Mesendoderm (in vitro differentiated cells): Measurements from ENCODE around the gene SYVN1.
A peak's percentile ranks its signal among the peaks of the same experiment; 100 is the strongest.
"Not testable (repeated sequence)": the region's sequence is repeated elsewhere in the genome, so short reads cannot be mapped to it uniquely, and the experiment has no call there.

Experiments
- DNase-seq: peaks from one replicate; pipeline ENCODE4 v3.0.0; 2013
- H2AK5ac ChIP-seq: 2 replicates; pipeline ENCODE4 v1.6.1; 2013; ENCODE audit warnings: low read length, inconsistent platforms
- H2BK120ac ChIP-seq: 2 replicates; pipeline ENCODE4 v1.6.1; 2013; ENCODE audit warnings: low read depth, mild to moderate bottlenecking, low read length, moderate library complexity, mixed read lengths
- H2BK15ac ChIP-seq: replicated peaks from 2 replicates; pipeline ENCODE4 v1.6.1; 2013; ENCODE audit warnings: low read depth, mild to moderate bottlenecking, moderate library complexity
- H2BK5ac ChIP-seq: 2 replicates; pipeline ENCODE4 v1.6.1; 2013; ENCODE audit warnings: low read length, inconsistent platforms
- H3K18ac ChIP-seq: 2 replicates; pipeline ENCODE4 v1.6.1; 2013; ENCODE audit warnings: mild to moderate bottlenecking, low read length, mixed read lengths
- H3K23ac ChIP-seq: one replicate; pipeline ENCODE4 v1.6.1; 2013; ENCODE audit warnings: low read length
- H3K27ac ChIP-seq: 2 replicates; pipeline ENCODE4 v1.5.1; 2013; ENCODE audit warnings: low read depth, mild to moderate bottlenecking, inconsistent platforms, low read length, moderate library complexity
- H3K27me3 ChIP-seq: 2 replicates; pipeline ENCODE4 v1.6.1; 2013; ENCODE audit warnings: low read length, control low read depth, mild to moderate bottlenecking, inconsistent platforms; ENCODE audit not compliant: insufficient read depth, poor library complexity
- H3K36me3 ChIP-seq: 2 replicates; pipeline ENCODE4 v1.6.1; 2013; ENCODE audit warnings: low read length, inconsistent platforms; ENCODE audit not compliant: control insufficient read depth, insufficient read depth
- H3K4ac ChIP-seq: one replicate; pipeline ENCODE4 v1.6.1; 2013; ENCODE audit warnings: low read depth, mild to moderate bottlenecking, low read length, moderate library complexity
- H3K4me1 ChIP-seq: 2 replicates; pipeline ENCODE4 v1.6.1; 2013; ENCODE audit warnings: low read depth, low read length, inconsistent platforms; ENCODE audit not compliant: control insufficient read depth
- H3K4me2 ChIP-seq: 2 replicates; pipeline ENCODE4 v1.6.1; 2013; ENCODE audit warnings: low read length
- H3K4me3 ChIP-seq: 2 replicates; pipeline ENCODE4 v1.5.1; 2013; ENCODE audit warnings: mild to moderate bottlenecking, low read length
- H3K56ac ChIP-seq: one replicate; pipeline ENCODE4 v1.6.1; 2013; ENCODE audit warnings: low read length
- H3K79me1 ChIP-seq: 2 replicates; pipeline ENCODE4 v1.6.1; 2013; ENCODE audit warnings: low read length, inconsistent platforms
- H3K79me2 ChIP-seq: 2 replicates; pipeline ENCODE4 v1.6.1; 2013; ENCODE audit warnings: mild to moderate bottlenecking, low read length; ENCODE audit not compliant: control insufficient read depth, insufficient read depth
- H3K9ac ChIP-seq: 2 replicates; pipeline ENCODE4 v1.6.1; 2013; ENCODE audit warnings: low read length, inconsistent platforms
- H4K5ac ChIP-seq: one replicate; pipeline ENCODE4 v1.6.1; 2013; ENCODE audit warnings: low read length
- H4K8ac ChIP-seq: one replicate; pipeline ENCODE4 v1.6.1; 2013; ENCODE audit warnings: low read depth, mild to moderate bottlenecking, control low read depth, low read length, moderate library complexity
- WGBS: extraction: QIAGEN DNeasy Blood & Tissue Kit; methylation state at CpG from one replicate; pipeline ENCODE4 v1.1.7; 2013; ENCODE audit warnings: low lambda C conversion rate, missing lambda C conversion rate; ENCODE audit not compliant: insufficient coverage; ENCODE audit errors: extremely low coverage; 5-methylcytosine and 5-hydroxymethylcytosine counted together

The SYVN1 gene

GRCh38 chr11:65121865-65122696 is 12.2 kb downstream of the SYVN1 start, which contains the start of the genes FAU and MRPL49:
TSS of gene FAU (minus strand) at chr11:65122134. CDS start at chr11:65121813, 321 bp downstream.
TSS of gene MRPL49 (plus strand) at chr11:65122321. CDS start at chr11:65122347, 26 bp downstream.
- Histone ChIP-seq H2AK5ac (peak within 1 kb of the TSS; percentile 79), H2BK15ac (no peak within 1 kb of the TSS), H3K4me2 (peak within 1 kb of the TSS; percentile 89), H3K4me3 (peak within 1 kb of the TSS; percentile 98), H3K56ac (peak within 1 kb of the TSS; percentile 97), H3K79me2 (peaks cover 28% of the 10 kb centered on the region), H3K36me3 (peaks cover 21% of the 10 kb centered on the region), H3K4ac (peak within 1 kb of the TSS; percentile 8), H3K18ac (peak within 1 kb of the TSS; percentile 29), H3K27ac (peak within 1 kb of the TSS; percentile 31), H3K9ac (peak within 1 kb of the TSS; percentile 95), H2BK5ac (peak within 1 kb of the TSS; percentile 21), H4K5ac (peak within 1 kb of the TSS; percentile 95), H3K79me1 (peaks cover 23% of the 10 kb centered on the region), H3K23ac (no peak within 1 kb of the TSS), H2BK120ac (no peak within 1 kb of the TSS), H4K8ac (no peak within 1 kb of the TSS), H3K27me3 (no peaks in the 10 kb centered on the region), H3K4me1 (peaks cover 4% of the 10 kb centered on the region)
- WGBS: no CpG with 5 or more reads among the region's 64 CpGs
- peak; percentile 98 for DNase-seq

GRCh38 chr11:65121447-65121864 is 12.9 kb downstream of the SYVN1 start:
- H3K18ac ChIP-seq: no peak overlapping the region
- peak overlapping the region; percentile 79 for H2AK5ac ChIP-seq
- no peak overlapping the region for H4K5ac ChIP-seq
- peaks cover 27% of the 10 kb centered on the region for H3K79me1 ChIP-seq
- peak; percentile 51 for DNase-seq
- peak overlapping the region; percentile 95 for H3K56ac ChIP-seq
- peaks cover 31% of the 10 kb centered on the region for H3K79me2 ChIP-seq
- peak overlapping the region; percentile 89 for H3K4me2 ChIP-seq
- peaks cover 20% of the 10 kb centered on the region for H3K36me3 ChIP-seq
- H2BK5ac ChIP-seq: peak overlapping the region; percentile 20
- H3K27ac ChIP-seq: no peak overlapping the region
- peak overlapping the region; percentile 98 for H3K4me3 ChIP-seq
- peaks cover 4% of the 10 kb centered on the region for H3K4me1 ChIP-seq
- H3K4ac ChIP-seq: peak overlapping the region; percentile 8
- WGBS: no CpG with 5 or more reads among the region's 22 CpGs
- H2BK15ac ChIP-seq: no peak overlapping the region
- no peak overlapping the region for H2BK120ac ChIP-seq
- H4K8ac ChIP-seq: no peak overlapping the region
- H3K27me3 ChIP-seq: no peaks in the 10 kb centered on the region
- no peak overlapping the region for H3K23ac ChIP-seq
- peak overlapping the region; percentile 95 for H3K9ac ChIP-seq

- H2AK5ac ChIP-seq: no peak overlapping the region
- no peak overlapping the region for H3K27ac ChIP-seq
Observed at GRCh38 chr11:65120831-65121230, 13.5 kb downstream of the SYVN1 start.

DNA sequence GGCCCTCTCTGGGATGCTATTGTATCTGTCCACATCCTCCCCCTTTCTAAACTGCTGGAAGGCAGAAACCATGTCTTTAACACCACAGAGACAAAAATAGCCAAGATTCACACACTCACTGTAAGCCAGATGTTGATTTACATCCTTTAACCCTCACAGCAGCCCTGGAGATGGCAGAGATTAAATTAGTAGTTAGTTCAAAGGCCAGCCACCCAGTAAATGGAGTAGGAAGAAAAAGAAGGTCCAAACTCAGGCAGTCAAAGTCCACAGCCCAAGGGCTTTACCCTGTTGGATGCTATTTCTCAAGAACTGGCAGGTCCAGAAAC is 14.7 kb downstream of the SYVN1 start:
- H3K4ac ChIP-seq: no peak overlapping the region
- peak overlapping the region; percentile 34 for H3K9ac ChIP-seq
- peaks cover 31% of the 10 kb centered on the region for H3K79me1 ChIP-seq
- no peak overlapping the region for H2AK5ac ChIP-seq
- no peak overlapping the region for H2BK5ac ChIP-seq
- no peak overlapping the region for H3K4me2 ChIP-seq
- no peak overlapping the region for H2BK120ac ChIP-seq
- no peak overlapping the region for H3K18ac ChIP-seq
- H3K4me1 ChIP-seq: peaks cover 4% of the 10 kb centered on the region
- no peak overlapping the region for H3K56ac ChIP-seq
- no peak overlapping the region for H4K5ac ChIP-seq
- no peak overlapping the region for H2BK15ac ChIP-seq
- peaks cover 14% of the 10 kb centered on the region for H3K36me3 ChIP-seq
- DNase-seq: no peak
- H3K27me3 ChIP-seq: no peaks in the 10 kb centered on the region
- H4K8ac ChIP-seq: no peak overlapping the region
- peaks cover 34% of the 10 kb centered on the region for H3K79me2 ChIP-seq
- H3K23ac ChIP-seq: no peak overlapping the region
- no peak overlapping the region for H3K27ac ChIP-seq
- no peak overlapping the region for H3K4me3 ChIP-seq

More at GRCh38 chr11:65120831-65121230, 13.5 kb downstream of the SYVN1 start:
- peaks cover 34% of the 10 kb centered on the region for H3K79me2 ChIP-seq
- no peak for DNase-seq
- H3K27me3 ChIP-seq: no peaks in the 10 kb centered on the region
- H2BK5ac ChIP-seq: no peak overlapping the region
- H3K4ac ChIP-seq: no peak overlapping the region
- peak overlapping the region; percentile 98 for H3K4me3 ChIP-seq
- peaks cover 4% of the 10 kb centered on the region for H3K4me1 ChIP-seq
- H3K56ac ChIP-seq: peak overlapping the region; percentile 95
- peak overlapping the region; percentile 89 for H3K4me2 ChIP-seq
- H3K18ac ChIP-seq: no peak overlapping the region
- no peak overlapping the region for H3K23ac ChIP-seq
- peaks cover 19% of the 10 kb centered on the region for H3K36me3 ChIP-seq
- no peak overlapping the region for H2BK15ac ChIP-seq
- peak overlapping the region; percentile 95 for H3K9ac ChIP-seq
- WGBS: no CpG with 5 or more reads among the region's 3 CpGs
- no peak overlapping the region for H4K8ac ChIP-seq
- H3K79me1 ChIP-seq: peaks cover 30% of the 10 kb centered on the region
- H2BK120ac ChIP-seq: no peak overlapping the region
- H4K5ac ChIP-seq: no peak overlapping the region

DNA sequence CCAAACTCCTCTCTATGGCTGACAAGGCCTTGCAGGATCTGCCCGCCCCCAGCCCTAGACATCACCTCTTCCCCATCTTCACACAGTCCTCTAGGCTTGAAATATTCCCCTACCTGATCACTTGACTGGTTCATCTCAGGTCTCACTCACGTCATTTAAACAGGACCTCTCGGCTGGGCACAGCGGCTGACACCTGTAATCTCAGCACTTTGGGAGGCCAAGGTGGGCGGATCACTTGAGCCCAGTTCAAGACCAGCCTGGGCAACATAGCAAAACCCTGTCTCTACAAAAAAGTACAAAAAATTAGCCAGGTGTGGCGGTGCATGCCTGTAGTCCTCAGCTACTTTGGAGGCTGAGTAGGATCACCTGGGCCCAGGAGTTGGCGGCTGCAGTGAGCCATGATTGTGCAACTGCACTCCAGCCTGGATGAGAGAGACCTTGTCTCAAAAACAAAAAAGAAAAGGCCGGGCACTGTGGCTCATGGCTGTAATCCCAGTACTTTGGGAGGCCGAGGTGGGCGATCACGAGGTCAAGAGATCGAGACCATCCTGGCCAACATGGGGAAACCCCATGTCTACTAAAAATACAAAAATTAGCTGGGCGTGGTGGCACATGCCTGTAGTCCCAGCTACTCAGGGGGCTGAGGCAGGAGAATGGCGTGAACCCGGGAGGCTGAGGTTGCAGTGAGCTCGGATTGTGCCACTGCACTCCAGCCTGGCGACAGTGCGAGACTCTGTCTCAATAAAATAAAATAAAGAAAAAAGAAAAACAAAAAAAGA is 15.2 kb downstream of the SYVN1 start:
- H3K27me3 ChIP-seq, H4K5ac ChIP-seq, H4K8ac ChIP-seq, H3K4me2 ChIP-seq, H2AK5ac ChIP-seq, H3K4ac ChIP-seq, H3K23ac ChIP-seq, H3K9ac ChIP-seq, H2BK120ac ChIP-seq, H3K4me1 ChIP-seq, H3K4me3 ChIP-seq, H2BK5ac ChIP-seq, H3K18ac ChIP-seq, H2BK15ac ChIP-seq, DNase-seq, H3K56ac ChIP-seq, H3K27ac ChIP-seq: not testable (repeated sequence)
- Histone ChIP-seq H3K79me1 (peaks cover 29% of the 10 kb centered on the region), H3K36me3 (peaks cover 14% of the 10 kb centered on the region), H3K79me2 (peaks cover 34% of the 10 kb centered on the region)
- no CpG with 5 or more reads among the region's 18 CpGs for WGBS
